GM19468 (cell line): ENCODE measurements around the gene NCBP2L.

ENCODE experiments used
- ATAC-seq: cut with Tn5 transposase; IDR thresholded peaks from one replicate; pipeline ENCODE4 v1.9.1; 2021; ENCODE audit warnings: mild to moderate bottlenecking, moderate library complexity, moderate number of reproducible peaks; ENCODE audit not compliant: unreplicated experiment; ENCODE audit errors: extremely low read depth

NCBP2L gene

GRCh38 chrX:107750861-107751445, 26.6 kb upstream of the NCBP2L start:
- no peak for ATAC-seq

- ATAC-seq: no peak
Measured at GRCh38 chrX:107752043-107752442, 25.5 kb upstream of the NCBP2L start.

- ATAC-seq: no peak
Measured at GRCh38 chrX:107752714-107753113, 24.8 kb upstream of the NCBP2L start.

GRCh38 chrX:107753187-107753586, 24.3 kb upstream of the NCBP2L start:
- ATAC-seq: no peak

GRCh38 chrX:107755721-107756120, 21.8 kb upstream of the NCBP2L start:
- no peak for ATAC-seq

- ATAC-seq: no peak
Measured at GRCh38 chrX:107758231-107758766, 19.2 kb upstream of the NCBP2L start.

- no peak for ATAC-seq
Measured at GRCh38 chrX:107760304-107761077, 17.0 kb upstream of the NCBP2L start.

GRCh38 chrX:107763647-107764046, 13.9 kb upstream of the NCBP2L start:
- no peak for ATAC-seq

- no peak for ATAC-seq
Measured at GRCh38 chrX:107764845-107765608, 12.5 kb upstream of the NCBP2L start.

- ATAC-seq: no peak
Measured at GRCh38 chrX:107766470-107767150, 10.9 kb upstream of the NCBP2L start.

- no peak for ATAC-seq
Measured at GRCh38 chrX:107768051-107768450, 9.5 kb upstream of the NCBP2L start.

- ATAC-seq: no peak
Measured at GRCh38 chrX:107769581-107770317, 7.8 kb upstream of the NCBP2L start.

- no peak for ATAC-seq
Measured at GRCh38 chrX:107773206-107773605, 4.3 kb upstream of the NCBP2L start.

GRCh38 chrX:107773906-107774435, 3.6 kb upstream of the NCBP2L start:
- ATAC-seq: no peak

- ATAC-seq: no peak
Measured at GRCh38 chrX:107775000-107775733, 2.4 kb upstream of the NCBP2L start.

GRCh38 chrX:107775734-107776511, 1.6 kb upstream of the NCBP2L start, which contains the start of gene TSC22D3:
TSC22D3 (minus strand) TSS chrX:107775787; CDS start chrX:107775419, 368 bp downstream.
- ATAC-seq: no peak

GRCh38 chrX:107776649-107777535, 641 bp upstream of the NCBP2L start:
- ATAC-seq: peak; percentile 86
